GM12892 (cell line): Measurements from ENCODE around the gene DOCK8.

Experiments
- POLR2A ChIP-seq: IDR thresholded peaks from 2 replicates; pipeline ENCODE4 v1.6.1; 2011; ENCODE audit warnings: low read depth, low read length, control low read depth
- POLR2AphosphoS5 ChIP-seq: IDR thresholded peaks from 2 replicates; pipeline ENCODE4 v1.6.1; 2011; ENCODE audit warnings: low read depth, low read length, control low read depth
- TAF1 ChIP-seq: IDR thresholded peaks from 2 replicates; pipeline ENCODE4 v1.6.1; 2011; ENCODE audit warnings: low read depth, mild to moderate bottlenecking, control low read depth, low read length, borderline replicate concordance

- no peak for TF ChIP-seq POLR2AphosphoS5
- no peak for TF ChIP-seq POLR2A
- TF ChIP-seq TAF1 = no peak
These were observed 3.6 kb upstream of the DOCK8 start for GRCh38 chr9:211036-211435.
